D721Med (cell line): ENCODE data around the gene CDH24.

Experiments used
- DNase-seq: peaks from one replicate; pipeline ENCODE4 v3.0.0; 2011; ENCODE audit warnings: low spot score; ENCODE audit not compliant: insufficient read length
- FAIRE-seq: peaks from 2 replicates; lab custom pipeline; 2011; peaks lifted over from hg19 to GRCh38; lab: Jason Lieb, UNC
- CTCF ChIP-seq: IDR thresholded peaks from 2 replicates; pipeline ENCODE4 v1.5.1; 2012; ENCODE audit warnings: mild to moderate bottlenecking, control low read depth; ENCODE audit not compliant: insufficient read depth; ENCODE audit errors: missing control alignments

CDH24 gene

GRCh38 chr14:23089498-23090253, 32.4 kb upstream of the CDH24 start:
- DNase-seq (no peak), FAIRE-seq (no peak)
- no peak for TF ChIP-seq CTCF

- no peak for DNase-seq
- no peak for TF ChIP-seq CTCF
- no peak for FAIRE-seq
Observed at GRCh38 chr14:23086565-23086964, 29.2 kb upstream of the CDH24 start.

GRCh38 chr14:23085458-23085857, 28.1 kb upstream of the CDH24 start:
- FAIRE-seq (no peak), DNase-seq (no peak)
- TF ChIP-seq CTCF = no peak

- no peak for DNase-seq
- no peak for TF ChIP-seq CTCF
- no peak for FAIRE-seq
Observed at GRCh38 chr14:23080474-23080873, 23.2 kb upstream of the CDH24 start.

- DNase-seq (no peak), FAIRE-seq (no peak)
- no peak for TF ChIP-seq CTCF
Observed at GRCh38 chr14:23079716-23080115, 22.4 kb upstream of the CDH24 start.

- TF ChIP-seq CTCF = no peak
- FAIRE-seq (no peak), DNase-seq (no peak)
Observed at GRCh38 chr14:23078692-23079116, 21.4 kb upstream of the CDH24 start.

GRCh38 chr14:23077962-23078361, 20.6 kb upstream of the CDH24 start:
- FAIRE-seq = no peak
- no peak for TF ChIP-seq CTCF
- no peak for DNase-seq
